Measurements from ENCODE around the gene AHCYL2. TPM values are rescaled to one million over a fixed set of nuclear protein-coding genes. Genes with fewer than 3 reads are reported as not detected.

The AHCYL2 gene
- total RNA-seq, 4 donors from 2014 or later, result 14.7 to 22.6 (median 16.9) TPM

GRCh38 chr7:129417073-129417472 lies 192.2 kb downstream of the AHCYL2 start:
- no peak for TF ChIP-seq CTCF (IDR thresholded peaks at IDR 0.05; ENCODE audit: low read depth)

DNA sequence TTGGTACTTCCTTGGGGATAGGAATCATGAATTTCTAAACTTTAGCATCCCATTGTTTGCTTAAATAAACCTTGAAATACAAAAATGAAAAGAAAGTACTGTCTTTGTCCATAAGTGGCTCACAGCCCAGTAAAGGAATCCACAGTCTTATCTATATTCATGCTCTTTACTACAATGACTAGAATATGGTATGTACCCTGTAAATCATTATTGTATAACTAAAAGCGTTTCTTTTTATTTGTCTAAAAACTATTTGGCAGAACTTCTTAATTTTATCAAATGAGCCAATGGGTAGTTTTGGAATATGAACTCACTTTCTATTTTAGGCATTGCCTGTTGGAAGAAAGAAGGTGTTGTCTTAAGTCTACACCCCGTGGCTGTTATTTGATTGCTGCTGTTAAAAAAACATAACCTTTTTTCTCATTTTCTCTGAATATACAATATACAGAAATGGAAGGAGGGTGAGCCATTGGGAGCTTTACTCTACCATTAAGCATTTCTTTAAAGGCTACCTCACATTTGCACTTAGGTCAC lies 197.0 kb downstream of the AHCYL2 start:
- no peak for TF ChIP-seq CTCF (IDR thresholded peaks at IDR 0.05; ENCODE audit: low read depth)

- no peak for TF ChIP-seq CTCF (IDR thresholded peaks at IDR 0.05; ENCODE audit: low read depth)
These were observed 197.9 kb downstream of the AHCYL2 start for GRCh38 chr7:129422727-129423126.

DNA sequence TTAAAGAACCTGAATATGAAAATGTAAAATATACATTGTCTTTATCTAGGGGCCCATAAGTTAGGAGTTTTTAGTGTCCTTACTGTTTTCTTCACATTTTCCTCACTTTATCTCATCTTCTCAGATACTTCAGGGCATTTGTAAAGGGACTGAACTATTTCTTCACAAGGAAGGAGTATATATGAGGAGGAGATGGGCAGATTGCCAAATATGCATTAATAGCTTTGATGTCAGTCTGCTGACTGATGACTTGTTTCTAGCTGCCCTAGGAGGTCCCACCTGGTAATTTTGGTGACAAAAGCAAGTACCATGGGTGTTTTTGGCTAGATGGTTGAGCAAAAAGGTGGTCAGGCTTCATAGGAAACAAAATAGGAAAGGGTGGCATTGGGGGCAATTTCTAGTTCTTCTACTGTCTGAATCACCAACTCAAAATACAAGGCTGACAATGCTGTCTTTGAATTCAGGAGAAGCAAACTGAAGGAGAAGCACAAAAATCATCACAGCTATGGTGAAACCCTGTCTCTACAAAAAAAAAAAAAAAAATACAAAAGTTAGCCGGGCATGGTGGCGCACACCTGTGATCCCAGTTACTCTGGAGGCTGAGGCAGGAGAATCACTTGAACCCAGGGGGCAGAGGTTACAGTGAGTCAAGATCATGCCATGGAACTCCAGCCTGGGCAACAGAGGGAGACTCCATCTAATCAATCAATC lies 199.0 kb downstream of the AHCYL2 start:
- TF ChIP-seq CTCF (IDR thresholded peaks at IDR 0.05; ENCODE audit: low read depth), result no peak

- no peak for TF ChIP-seq CTCF (IDR thresholded peaks at IDR 0.05; ENCODE audit: low read depth)
These were observed 201.7 kb downstream of the AHCYL2 start for GRCh38 chr7:129426482-129426881.

- TF ChIP-seq CTCF (IDR thresholded peaks at IDR 0.05; ENCODE audit: low read depth), result no peak
These were observed 202.8 kb downstream of the AHCYL2 start for GRCh38 chr7:129427526-129428045.

DNA sequence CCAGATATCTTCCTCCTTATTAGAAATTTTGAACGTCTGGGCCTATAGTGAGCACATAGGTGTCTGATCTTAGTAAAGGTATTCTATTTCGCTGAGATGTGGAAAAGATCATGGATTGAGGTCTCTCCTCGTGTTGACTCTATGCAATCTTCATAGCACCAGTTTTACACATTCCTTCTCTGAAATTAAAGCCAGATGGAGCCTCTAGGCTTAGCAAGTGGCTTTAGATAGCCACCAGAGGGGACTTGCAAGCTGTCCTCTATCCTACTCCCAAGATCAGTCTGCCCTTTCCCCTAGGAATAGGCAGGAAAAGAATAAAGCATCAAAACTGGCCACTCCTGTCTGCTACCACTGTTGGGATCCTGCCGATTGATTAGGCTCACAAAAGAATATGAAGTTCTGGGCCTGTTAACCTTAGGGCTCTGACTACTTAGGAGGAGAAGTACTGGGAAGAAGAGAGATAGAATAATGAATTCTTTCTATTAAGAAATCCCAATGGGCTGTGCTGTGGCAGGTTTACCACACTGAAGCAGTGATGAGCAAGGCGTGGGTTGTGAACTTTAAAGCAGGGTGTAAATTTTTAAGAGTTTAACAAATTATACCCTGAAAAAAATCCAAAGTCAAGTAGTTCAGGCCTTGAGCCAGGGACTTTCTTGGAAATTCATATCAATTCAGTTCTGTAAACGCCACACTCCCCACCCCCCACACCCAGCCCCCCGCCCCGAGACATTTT lies 207.2 kb downstream of the AHCYL2 start:
- TF ChIP-seq CTCF (IDR thresholded peaks at IDR 0.05; ENCODE audit: low read depth), result no peak
